Trophoblast cell (in vitro differentiated cells and primary cell): ENCODE data around the gene MYL6.

ENCODE experiments used
- DNase-seq, 2 donors: peaks; one replicate each; pipeline ENCODE4 v3.0.0-alpha.2; 2016
- H2AFZ ChIP-seq: 2 replicates; pipeline ENCODE4 v1.6.1; 2013; ENCODE audit warnings: low read length, moderate library complexity, mild to moderate bottlenecking; ENCODE audit not compliant: insufficient read depth, poor library complexity
- H2AK5ac ChIP-seq: 2 replicates; pipeline ENCODE4 v1.6.1; 2013; ENCODE audit warnings: mild to moderate bottlenecking, low read length
- H2BK120ac ChIP-seq: 2 replicates; pipeline ENCODE4 v1.6.1; 2013; ENCODE audit warnings: low read length, mild to moderate bottlenecking, moderate library complexity; ENCODE audit not compliant: insufficient read depth, poor library complexity
- H2BK12ac ChIP-seq: 2 replicates; pipeline ENCODE4 v1.6.1; 2013; ENCODE audit warnings: mild to moderate bottlenecking, low read length, moderate library complexity
- H2BK5ac ChIP-seq: 2 replicates; pipeline ENCODE4 v1.6.1; 2013; ENCODE audit warnings: low read length, low read depth, moderate library complexity, mild to moderate bottlenecking; ENCODE audit not compliant: poor library complexity
- H3K14ac ChIP-seq: 2 replicates; pipeline ENCODE4 v1.6.1; 2013; ENCODE audit warnings: mild to moderate bottlenecking, low read length
- H3K18ac ChIP-seq: 2 replicates; pipeline ENCODE4 v1.6.1; 2013; ENCODE audit warnings: mild to moderate bottlenecking, low read length
- H3K23ac ChIP-seq: 2 replicates; pipeline ENCODE4 v1.6.1; 2013; ENCODE audit warnings: low read length
- H3K27ac ChIP-seq: 2 replicates; pipeline ENCODE4 v1.5.1; 2013; ENCODE audit warnings: low read depth, mild to moderate bottlenecking, inconsistent platforms, low read length, moderate library complexity
- H3K27me3 ChIP-seq: 2 replicates; pipeline ENCODE4 v1.6.1; 2013; ENCODE audit warnings: inconsistent platforms, mild to moderate bottlenecking, low read length, moderate library complexity; ENCODE audit not compliant: insufficient read depth
- H3K36me3 ChIP-seq, 2 experiments: 1 replicate in 1 of 2; 2 replicates in 1 of 2; pipeline ENCODE4 v1.6.1; 2013; ENCODE audit warnings: low read length in 2 of 2, mild to moderate bottlenecking in 2 of 2, moderate library complexity in 1 of 2; ENCODE audit not compliant: insufficient read depth in 2 of 2, control insufficient read depth in 1 of 2
- H3K4ac ChIP-seq: 2 replicates; pipeline ENCODE4 v1.6.1; 2013; ENCODE audit warnings: low read depth, mild to moderate bottlenecking, low read length, moderate library complexity
- H3K4me1 ChIP-seq, 2 experiments: 1 replicate in 1 of 2; 2 replicates in 1 of 2; pipeline ENCODE4 v1.6.1; 2013; ENCODE audit warnings: low read length in 2 of 2, mild to moderate bottlenecking in 2 of 2, moderate library complexity in 1 of 2; ENCODE audit not compliant: insufficient read depth in 2 of 2, control insufficient read depth in 1 of 2
- H3K4me2 ChIP-seq: 2 replicates; pipeline ENCODE4 v1.6.1; 2013; ENCODE audit warnings: inconsistent platforms, mild to moderate bottlenecking, low read length, moderate library complexity
- H3K4me3 ChIP-seq: 2 replicates; pipeline ENCODE4 v1.5.1; 2013; ENCODE audit warnings: mild to moderate bottlenecking, low read depth, low read length, inconsistent platforms
- H3K79me1 ChIP-seq: one replicate; pipeline ENCODE4 v1.6.1; 2013; ENCODE audit warnings: low read length
- H3K79me2 ChIP-seq: 2 replicates; pipeline ENCODE4 v1.6.1; 2013; ENCODE audit warnings: low read length, mild to moderate bottlenecking; ENCODE audit not compliant: control insufficient read depth, insufficient read depth, poor library complexity
- H3K9ac ChIP-seq: 2 replicates; pipeline ENCODE4 v1.6.1; 2013; ENCODE audit warnings: mild to moderate bottlenecking, low read length
- H3K9me3 ChIP-seq: 2 replicates; pipeline ENCODE4 v1.6.1; 2013; ENCODE audit warnings: low read depth, mild to moderate bottlenecking, control low read depth, inconsistent platforms, low read length; ENCODE audit not compliant: insufficient read depth
- H4K12ac ChIP-seq: 2 replicates; pipeline ENCODE4 v1.6.1; 2013; ENCODE audit warnings: low read depth, mild to moderate bottlenecking, low read length, moderate library complexity
- H4K8ac ChIP-seq: 2 replicates; pipeline ENCODE4 v1.6.1; 2013; ENCODE audit warnings: low read depth, mild to moderate bottlenecking, low read length, moderate library complexity
- H4K91ac ChIP-seq: one replicate; pipeline ENCODE4 v1.6.1; 2013; ENCODE audit warnings: low read depth, mild to moderate bottlenecking, low read length, moderate library complexity
- WGBS: extraction: QIAGEN DNeasy Blood & Tissue Kit; methylation state at CpG from one replicate; pipeline ENCODE4 v1.1.7; 2013; ENCODE audit warnings: missing lambda C conversion rate; ENCODE audit not compliant: insufficient read length, insufficient coverage; ENCODE audit errors: extremely low coverage; 5-methylcytosine and 5-hydroxymethylcytosine counted together

The MYL6 gene

DNA sequence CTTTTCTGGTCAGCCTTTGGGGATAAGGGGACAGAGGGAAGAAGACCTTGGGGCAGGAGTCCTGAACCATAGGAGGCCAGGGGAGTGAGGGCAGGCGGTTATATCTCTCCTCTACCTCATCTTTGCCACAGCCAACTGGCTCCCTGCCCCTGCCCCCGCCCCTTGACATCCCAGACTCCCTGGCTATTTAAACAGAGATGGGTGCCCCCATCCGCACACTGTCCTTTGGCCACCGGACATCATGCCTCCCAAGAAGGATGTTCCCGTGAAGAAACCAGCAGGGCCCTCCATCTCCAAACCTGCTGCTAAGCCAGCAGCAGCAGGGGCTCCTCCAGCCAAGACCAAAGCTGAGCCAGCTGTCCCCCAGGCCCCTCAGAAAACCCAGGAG is 4.5 kb upstream of the MYL6 start:
- Histone ChIP-seq H3K27ac (no peak overlapping the region), H2BK120ac (no peak overlapping the region), H3K36me3 (peaks cover 11 to 17% of the 10 kb centered on the region in 2 experiments), H3K79me2 (peaks cover 7% of the 10 kb centered on the region), H3K4me3 (no peak overlapping the region), H2BK12ac (no peak overlapping the region), H3K4ac (no peak overlapping the region), H3K79me1 (peaks cover 18% of the 10 kb centered on the region), H2AK5ac (no peak overlapping the region), H3K4me2 (no peak overlapping the region), H3K18ac (no peak overlapping the region), H2BK5ac (no peak overlapping the region), H3K9me3 (peaks cover 2% of the 10 kb centered on the region), H3K23ac (no peak overlapping the region), H4K12ac (no peak overlapping the region), H4K91ac (no peak overlapping the region), H3K27me3 (no peaks in the 10 kb centered on the region), H3K14ac (no peak overlapping the region), H2AFZ (no peak overlapping the region), H4K8ac (no peak overlapping the region), H3K4me1 (peaks cover 17% of the 10 kb centered on the region in 2 experiments), H3K9ac (no peak overlapping the region)
- WGBS, result no CpG with 5 or more reads among the region's 5 CpGs
- DNase-seq, result no peak

DNA sequence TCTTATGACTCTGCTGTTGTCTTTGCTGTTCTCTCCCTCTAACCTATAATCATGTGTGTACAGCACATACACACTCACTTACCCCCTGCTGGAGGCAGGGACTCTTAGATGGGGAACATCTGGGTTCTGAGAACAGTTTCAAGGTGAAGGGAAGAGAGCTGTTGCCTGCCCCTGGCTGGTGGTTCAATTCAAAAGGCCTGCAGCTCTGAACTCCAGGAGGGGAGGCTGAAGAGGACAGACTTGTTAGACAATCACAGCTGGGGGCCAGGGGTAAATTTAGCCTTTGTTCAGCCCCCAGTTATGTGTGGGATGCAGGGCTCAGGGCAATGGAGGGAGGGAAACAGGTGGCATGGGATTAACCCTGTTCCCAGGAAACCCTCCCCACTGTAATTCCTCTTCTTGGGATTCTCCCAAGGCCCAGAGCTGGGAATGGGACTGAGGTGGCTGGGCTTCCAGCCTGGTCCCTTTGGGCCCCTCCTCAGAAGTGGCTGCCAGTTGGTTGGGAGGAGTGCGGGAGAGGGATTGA is 3.9 kb upstream of the MYL6 start:
- no peak for DNase-seq
- Histone ChIP-seq H3K36me3 (peaks cover 11 to 17% of the 10 kb centered on the region in 2 experiments), H4K8ac (no peak overlapping the region), H3K27ac (no peak overlapping the region), H3K79me1 (peaks cover 21% of the 10 kb centered on the region), H2BK120ac (no peak overlapping the region), H3K4me1 (peaks cover 17% of the 10 kb centered on the region in 2 experiments), H2BK5ac (no peak overlapping the region), H4K12ac (no peak overlapping the region), H3K14ac (no peak overlapping the region), H3K4me2 (no peak overlapping the region), H4K91ac (no peak overlapping the region), H3K18ac (no peak overlapping the region), H2AK5ac (no peak overlapping the region), H3K27me3 (no peaks in the 10 kb centered on the region), H3K23ac (no peak overlapping the region), H2AFZ (no peak overlapping the region), H3K4me3 (no peak overlapping the region), H3K9ac (no peak overlapping the region), H3K9me3 (peaks cover 2% of the 10 kb centered on the region), H3K79me2 (peaks cover 13% of the 10 kb centered on the region), H2BK12ac (no peak overlapping the region), H3K4ac (no peak overlapping the region)
- WGBS, result no CpG with 5 or more reads among the region's 1 CpG

DNA sequence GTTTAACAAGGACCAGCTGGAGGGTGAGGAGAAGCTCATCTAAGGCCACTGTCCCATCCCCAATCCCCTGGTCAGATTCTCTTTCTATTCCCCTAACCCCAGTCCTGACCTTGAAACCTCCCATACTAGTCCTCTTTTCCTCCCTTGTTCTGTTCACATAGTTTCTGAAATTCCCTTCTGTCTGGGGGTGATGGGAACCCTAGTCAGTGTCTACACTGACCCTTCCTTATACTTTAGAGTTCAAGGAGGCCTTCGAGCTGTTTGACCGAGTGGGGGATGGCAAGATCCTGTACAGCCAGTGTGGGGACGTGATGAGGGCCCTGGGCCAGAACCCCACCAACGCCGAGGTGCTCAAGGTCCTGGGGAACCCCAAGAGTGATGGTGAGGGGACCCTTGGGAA is 3.3 kb upstream of the MYL6 start:
- no peak overlapping the region for H4K91ac ChIP-seq
- H3K18ac ChIP-seq, result no peak overlapping the region
- peaks cover 22% of the 10 kb centered on the region in 2 experiments for H3K4me1 ChIP-seq
- DNase-seq, result no peak
- H3K27me3 ChIP-seq, result no peaks in the 10 kb centered on the region
- peaks cover 24% of the 10 kb centered on the region for H3K79me1 ChIP-seq
- no peak overlapping the region for H3K4ac ChIP-seq
- peaks cover 18% of the 10 kb centered on the region for H3K79me2 ChIP-seq
- no peak overlapping the region for H3K9ac ChIP-seq
- H4K12ac ChIP-seq, result no peak overlapping the region
- no peak overlapping the region for H3K23ac ChIP-seq
- H3K9me3 ChIP-seq, result peaks cover 2% of the 10 kb centered on the region
- no peak overlapping the region for H2AK5ac ChIP-seq
- H3K36me3 ChIP-seq, result peaks cover 15 to 22% of the 10 kb centered on the region in 2 experiments
- no peak overlapping the region for H3K4me2 ChIP-seq
- no peak overlapping the region for H2BK120ac ChIP-seq
- H2AFZ ChIP-seq, result no peak overlapping the region
- H3K14ac ChIP-seq, result no peak overlapping the region
- WGBS, result no CpG with 5 or more reads among the region's 5 CpGs
- H3K4me3 ChIP-seq, result no peak overlapping the region
- no peak overlapping the region for H2BK5ac ChIP-seq
- H2BK12ac ChIP-seq, result no peak overlapping the region
- no peak overlapping the region for H4K8ac ChIP-seq
- H3K27ac ChIP-seq, result no peak overlapping the region

DNA sequence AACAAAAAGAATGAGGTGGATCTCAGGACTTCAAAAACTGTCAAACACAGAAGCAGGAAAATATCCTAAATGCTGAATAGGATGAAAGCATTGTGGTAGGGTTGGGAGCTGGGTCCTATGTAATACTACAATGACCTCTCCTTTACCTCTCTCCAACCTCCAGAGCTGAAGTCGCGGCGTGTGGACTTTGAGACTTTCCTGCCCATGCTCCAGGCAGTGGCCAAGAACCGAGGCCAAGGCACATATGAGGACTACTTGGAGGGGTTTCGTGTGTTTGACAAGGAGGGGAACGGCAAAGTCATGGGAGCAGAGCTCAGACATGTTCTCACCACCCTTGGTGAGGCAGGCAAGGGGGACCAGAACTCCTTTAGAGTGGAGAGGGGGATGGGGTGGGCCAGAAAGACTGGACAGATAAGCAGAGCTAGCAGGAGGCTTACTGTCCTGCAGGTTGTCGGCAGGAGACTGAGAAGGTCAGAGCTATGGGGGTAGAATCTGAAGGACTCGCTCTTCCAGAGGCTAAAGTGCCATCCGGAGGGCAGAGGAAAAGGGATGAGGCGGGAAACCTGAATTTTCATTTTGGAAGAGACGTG is 2.8 kb upstream of the MYL6 start:
- Histone ChIP-seq H3K36me3 (peaks cover 20 to 28% of the 10 kb centered on the region in 2 experiments), H3K18ac (no peak overlapping the region), H3K14ac (no peak overlapping the region), H3K9me3 (peaks cover 2% of the 10 kb centered on the region), H3K4me3 (no peak overlapping the region), H3K4me1 (peaks cover 27 to 28% of the 10 kb centered on the region in 2 experiments), H4K8ac (no peak overlapping the region), H2BK12ac (no peak overlapping the region), H2BK5ac (no peak overlapping the region), H3K4me2 (no peak overlapping the region), H3K4ac (no peak overlapping the region), H2AFZ (no peak overlapping the region), H3K79me2 (peaks cover 19% of the 10 kb centered on the region), H2AK5ac (no peak overlapping the region), H3K27me3 (no peaks in the 10 kb centered on the region), H3K27ac (no peak overlapping the region), H3K23ac (no peak overlapping the region), H4K91ac (no peak overlapping the region), H4K12ac (no peak overlapping the region), H3K9ac (no peak overlapping the region), H2BK120ac (no peak overlapping the region), H3K79me1 (peaks cover 24% of the 10 kb centered on the region)
- no CpG with 5 or more reads among the region's 11 CpGs for WGBS
- no peak for DNase-seq
